PFSK-1 (cell line): ENCODE measurements around the gene PON3. TPM values are rescaled to one million over a fixed set of nuclear protein-coding genes. Genes with fewer than 3 reads are reported as not detected.

Experiments
- FOXP2 ChIP-seq: optimal IDR thresholded peaks from 2 replicates; pipeline ENCODE3; 2011; ENCODE audit warnings: borderline replicate concordance, control low read depth, inconsistent platforms; ENCODE audit not compliant: insufficient read depth; ENCODE audit errors: extremely low read length, extremely low read depth
- POLR2AphosphoS5 ChIP-seq: IDR thresholded peaks from 2 replicates; pipeline ENCODE4 v1.6.1; 2012; ENCODE audit warnings: low read depth, mild to moderate bottlenecking, control low read depth, low read length, moderate library complexity
- SIN3A ChIP-seq: IDR thresholded peaks from 2 replicates; pipeline ENCODE4 v1.6.1; 2012; ENCODE audit warnings: mild to moderate bottlenecking, low read length, moderate library complexity, borderline replicate concordance; ENCODE audit not compliant: insufficient read depth
- TAF1 ChIP-seq: IDR thresholded peaks from 2 replicates; pipeline ENCODE4 v1.6.1; 2012; ENCODE audit warnings: low read length, control low read depth, borderline replicate concordance; ENCODE audit not compliant: insufficient read depth
- polyA plus RNA-seq: library from polyadenylated mRNA; unstranded; fragments of >200 nt; gene quantifications from one replicate; pipeline ENCODE4 v1.2.1, GENCODE V29; 2012; ENCODE audit warnings: low read depth, missing spikeins; ENCODE audit not compliant: insufficient read length
- TF ChIP-seq, protein P1 (sequence below), 2 experiments: IDR thresholded peaks; 2 replicates each; pipeline versions ENCODE4 v1.6.1 to v1.8.0; 2011 to 2012; ENCODE audit warnings: low read depth in 2 of 2, low read length in 2 of 2, control low read depth in 1 of 2, inconsistent platforms in 1 of 2, mild to moderate bottlenecking in 1 of 2, moderate library complexity in 1 of 2; ENCODE audit not compliant: insufficient read depth in 1 of 2

Gene PON3
- polyA plus RNA-seq = not detected

DNA sequence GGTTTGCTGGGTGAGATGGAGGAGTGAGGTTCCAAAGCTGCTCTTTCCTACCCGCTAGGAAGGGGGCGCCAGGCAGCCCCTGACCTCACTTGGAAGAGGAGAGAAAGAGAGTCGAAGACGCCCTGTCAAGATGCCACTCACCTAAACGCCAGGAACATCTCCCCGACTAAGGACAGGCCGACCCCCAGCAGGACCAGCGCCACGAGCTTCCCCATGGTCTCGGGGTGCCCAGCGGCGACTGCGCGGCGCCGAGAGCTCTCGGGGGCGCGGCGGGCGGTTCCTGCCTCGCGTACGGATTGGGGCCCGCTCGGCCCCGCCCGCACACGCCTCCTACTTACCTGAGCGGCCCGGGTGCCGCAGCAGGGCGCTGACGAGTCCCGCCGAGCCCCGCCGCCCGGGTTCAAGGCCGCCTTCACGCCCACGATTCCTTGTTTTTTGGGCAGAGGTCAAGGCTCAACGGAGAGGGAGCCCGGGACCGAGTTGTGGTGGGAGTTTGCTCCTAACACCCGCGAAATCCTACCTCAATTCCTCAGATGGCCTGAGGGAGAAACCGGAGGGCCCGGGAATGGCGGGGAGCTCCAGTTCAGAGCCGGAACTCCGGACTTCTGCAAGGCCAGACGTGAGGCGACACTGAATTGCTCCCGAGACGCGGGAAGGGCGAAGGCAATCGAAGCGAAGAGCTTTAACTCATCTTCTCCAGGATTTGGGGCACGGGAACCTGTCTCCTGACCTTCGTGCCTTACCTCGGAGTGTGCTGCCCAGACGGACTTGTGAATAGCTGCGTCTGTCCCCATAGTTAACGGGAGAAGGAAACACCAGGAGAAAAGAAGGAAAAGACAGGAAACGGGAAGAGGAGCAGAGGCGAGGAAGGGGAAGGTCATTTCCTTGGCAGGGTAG is at the start of gene PON3:
TSS of gene PON3 (minus strand) at position 240 of the 897 bp plus-strand sequence. CDS start at position 215, 25 bp downstream.
- no peak for TF ChIP-seq TAF1
- TF ChIP-seq, protein P1, sequence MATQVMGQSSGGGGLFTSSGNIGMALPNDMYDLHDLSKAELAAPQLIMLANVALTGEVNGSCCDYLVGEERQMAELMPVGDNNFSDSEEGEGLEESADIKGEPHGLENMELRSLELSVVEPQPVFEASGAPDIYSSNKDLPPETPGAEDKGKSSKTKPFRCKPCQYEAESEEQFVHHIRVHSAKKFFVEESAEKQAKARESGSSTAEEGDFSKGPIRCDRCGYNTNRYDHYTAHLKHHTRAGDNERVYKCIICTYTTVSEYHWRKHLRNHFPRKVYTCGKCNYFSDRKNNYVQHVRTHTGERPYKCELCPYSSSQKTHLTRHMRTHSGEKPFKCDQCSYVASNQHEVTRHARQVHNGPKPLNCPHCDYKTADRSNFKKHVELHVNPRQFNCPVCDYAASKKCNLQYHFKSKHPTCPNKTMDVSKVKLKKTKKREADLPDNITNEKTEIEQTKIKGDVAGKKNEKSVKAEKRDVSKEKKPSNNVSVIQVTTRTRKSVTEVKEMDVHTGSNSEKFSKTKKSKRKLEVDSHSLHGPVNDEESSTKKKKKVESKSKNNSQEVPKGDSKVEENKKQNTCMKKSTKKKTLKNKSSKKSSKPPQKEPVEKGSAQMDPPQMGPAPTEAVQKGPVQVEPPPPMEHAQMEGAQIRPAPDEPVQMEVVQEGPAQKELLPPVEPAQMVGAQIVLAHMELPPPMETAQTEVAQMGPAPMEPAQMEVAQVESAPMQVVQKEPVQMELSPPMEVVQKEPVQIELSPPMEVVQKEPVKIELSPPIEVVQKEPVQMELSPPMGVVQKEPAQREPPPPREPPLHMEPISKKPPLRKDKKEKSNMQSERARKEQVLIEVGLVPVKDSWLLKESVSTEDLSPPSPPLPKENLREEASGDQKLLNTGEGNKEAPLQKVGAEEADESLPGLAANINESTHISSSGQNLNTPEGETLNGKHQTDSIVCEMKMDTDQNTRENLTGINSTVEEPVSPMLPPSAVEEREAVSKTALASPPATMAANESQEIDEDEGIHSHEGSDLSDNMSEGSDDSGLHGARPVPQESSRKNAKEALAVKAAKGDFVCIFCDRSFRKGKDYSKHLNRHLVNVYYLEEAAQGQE (IDR thresholded peaks at IDR 0.05; ENCODE audit: insufficient read depth in 1 of 2, low read depth in 2 of 2, low read length in 2 of 2) = no peak
- TF ChIP-seq POLR2AphosphoS5 = no peak
- no peak for TF ChIP-seq FOXP2
- TF ChIP-seq SIN3A = no peak

DNA sequence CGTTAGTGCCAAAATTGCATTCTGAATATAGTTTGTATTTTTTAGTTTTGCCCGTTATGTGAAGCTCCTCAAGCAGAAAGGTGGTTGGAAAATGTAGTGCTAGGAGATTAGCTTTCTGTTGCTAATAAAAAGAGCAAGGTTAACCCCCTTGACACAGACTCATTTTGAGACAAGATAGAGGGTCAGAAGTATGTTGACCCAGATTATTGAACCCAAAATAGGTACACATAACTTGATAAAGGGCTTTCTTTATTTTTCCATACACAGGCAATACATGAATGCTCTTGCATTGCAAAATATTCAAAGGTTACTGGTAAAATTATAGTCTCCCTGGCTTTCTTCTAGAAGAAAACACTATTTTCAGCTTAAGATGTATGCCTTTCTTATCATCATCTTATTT is 48.6 kb upstream of the PON3 start:
- no peak for TF ChIP-seq TAF1
- TF ChIP-seq, protein P1 (IDR thresholded peaks at IDR 0.05; ENCODE audit: insufficient read depth in 1 of 2, low read depth in 2 of 2, low read length in 2 of 2) = no peak
- no peak for TF ChIP-seq SIN3A
- TF ChIP-seq FOXP2 = no peak
- TF ChIP-seq POLR2AphosphoS5 = no peak

DNA sequence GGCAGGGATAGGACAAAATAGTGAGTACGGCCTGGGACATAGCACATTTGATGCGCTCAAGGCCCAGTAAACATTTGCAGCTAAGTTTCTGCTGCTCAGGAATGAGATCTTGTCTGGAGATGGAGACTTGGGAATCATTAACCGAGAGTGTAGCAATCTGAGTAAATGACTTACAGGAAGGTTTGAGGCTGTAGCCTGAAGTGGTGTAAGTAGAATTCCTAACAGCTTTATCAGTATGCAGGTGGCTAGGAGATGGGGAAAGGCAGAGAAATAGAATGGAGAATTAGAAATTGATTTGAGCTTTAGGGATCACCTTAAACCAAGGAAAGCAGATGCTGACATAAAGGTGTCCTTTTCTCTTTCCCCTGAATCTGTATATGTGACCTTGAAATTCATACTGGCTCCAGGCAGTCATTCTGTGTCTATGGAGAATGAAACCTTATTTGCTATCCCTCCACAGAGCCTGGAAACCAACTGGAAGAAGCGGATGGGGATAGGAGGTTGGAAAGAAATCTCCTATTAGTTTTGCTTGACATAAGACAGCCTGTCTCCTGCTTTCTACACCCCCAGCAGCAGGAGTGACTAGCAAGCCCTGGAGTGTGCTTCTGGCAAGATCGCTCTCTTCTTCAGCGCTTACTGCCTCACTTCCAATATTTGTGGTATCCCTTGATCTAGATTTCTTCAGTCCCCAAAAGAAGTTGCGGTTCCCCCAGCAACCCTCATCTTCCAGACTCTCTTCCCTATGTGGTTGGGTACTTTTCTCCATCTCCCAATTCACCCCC is 45.1 kb upstream of the PON3 start:
- no peak for TF ChIP-seq POLR2AphosphoS5
- no peak for TF ChIP-seq SIN3A
- no peak for TF ChIP-seq FOXP2
- TF ChIP-seq TAF1 = no peak
- TF ChIP-seq, protein P1 (IDR thresholded peaks at IDR 0.05; ENCODE audit: insufficient read depth in 1 of 2, low read depth in 2 of 2, low read length in 2 of 2) = no peak

DNA sequence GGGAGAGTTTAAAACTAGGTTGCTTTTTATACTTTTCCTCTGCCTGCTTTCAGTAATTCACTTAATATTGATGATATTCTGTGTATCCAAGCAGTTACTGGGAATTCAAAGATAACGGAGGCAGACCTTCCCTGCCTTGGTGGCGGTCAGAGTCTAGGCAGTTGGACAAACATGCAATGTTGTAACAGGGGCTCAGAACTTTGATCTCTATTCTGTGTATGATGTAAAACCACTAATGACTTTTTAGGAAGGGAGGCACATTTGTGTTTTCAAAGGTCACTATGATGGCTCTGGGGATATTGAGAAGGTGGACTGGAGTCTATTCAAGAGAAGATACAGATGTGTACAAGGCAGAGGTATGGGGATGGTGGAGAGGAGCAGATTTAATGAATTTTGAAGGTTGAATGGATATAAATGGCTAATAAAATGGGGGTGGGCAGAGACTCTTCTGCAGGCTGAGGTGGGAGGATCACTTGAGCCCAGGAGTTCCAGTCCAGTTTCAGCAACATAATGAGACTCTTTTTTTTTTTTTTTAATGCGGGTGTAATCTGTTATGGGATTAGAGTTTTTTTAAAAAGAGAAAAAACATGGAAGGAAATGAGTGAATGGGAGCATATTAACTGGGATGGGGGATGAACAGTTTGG is 44.3 kb upstream of the PON3 start:
- TF ChIP-seq SIN3A = no peak

DNA sequence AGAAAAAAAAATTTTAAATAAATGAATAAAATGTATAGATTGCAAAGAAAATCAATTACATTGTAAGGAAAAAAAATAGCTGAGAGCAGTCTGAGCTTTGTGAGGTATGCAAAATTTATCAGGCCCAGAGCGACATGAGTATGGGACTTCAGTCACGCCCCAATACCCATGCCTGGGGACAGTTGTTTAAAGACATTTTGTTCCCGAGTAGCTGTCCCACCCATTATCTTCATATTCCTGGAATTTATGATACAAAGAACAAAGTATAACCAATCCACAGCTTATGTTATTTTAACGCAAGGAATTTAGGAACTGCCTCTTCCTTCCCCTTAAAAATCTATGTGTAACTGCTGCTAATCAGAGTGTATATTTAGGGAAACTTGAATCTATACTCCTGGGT is 40.2 kb upstream of the PON3 start:
- TF ChIP-seq, protein P1 (IDR thresholded peaks at IDR 0.05; ENCODE audit: insufficient read depth in 1 of 2, low read depth in 2 of 2, low read length in 2 of 2) = no peak
- TF ChIP-seq SIN3A = no peak
- TF ChIP-seq POLR2AphosphoS5 = no peak
- TF ChIP-seq TAF1 = no peak
- no peak for TF ChIP-seq FOXP2
